Measurements from ENCODE around the gene BAZ2B. TPM values are rescaled to one million over a fixed set of nuclear protein-coding genes. Genes with fewer than 3 reads are reported as not detected.

Gene BAZ2B
- total RNA-seq, 1 experiment from 2014 or later: 54.9 TPM

- no peak overlapping the region for H2BK5ac ChIP-seq (ENCODE audit: insufficient read length, low read length)
- H3K4me1 ChIP-seq (ENCODE audit: insufficient read depth, low read length): no peaks in the 10 kb centered on the region
- no peak overlapping the region for H2BK120ac ChIP-seq (ENCODE audit: low read depth, low read length, poor library complexity, severe bottlenecking)
- no peaks in the 10 kb centered on the region for H3K27me3 Mint-ChIP-seq (ENCODE audit: low read depth)
- no CpG with 5 or more reads among the region's 5 CpGs for WGBS (ENCODE audit: extremely low coverage, insufficient read length, low lambda C conversion rate)
- H3K27ac Mint-ChIP-seq: no peak overlapping the region
- H3K27me3 ChIP-seq (ENCODE audit: insufficient read depth, low read length): no peaks in the 10 kb centered on the region
- H3K9me3 ChIP-seq (ENCODE audit: control insufficient read depth, low read depth, low read length): no peaks in the 10 kb centered on the region
- H3K18ac ChIP-seq (ENCODE audit: insufficient read length, low read depth, low read length): no peak overlapping the region
- no peak overlapping the region for H3K56ac ChIP-seq (ENCODE audit: insufficient read length, low read depth, low read length)
- no peak overlapping the region for H3K27ac ChIP-seq (ENCODE audit: insufficient read length, low read depth, low read length)
- H4K8ac ChIP-seq (replicated peaks; ENCODE audit: insufficient read length, low read depth, low read length): no peak overlapping the region
- H4K91ac ChIP-seq (ENCODE audit: insufficient read length, low read depth, low read length): no peak overlapping the region
- H3K9me3 Mint-ChIP-seq: no peaks in the 10 kb centered on the region
- H3K36me3 Mint-ChIP-seq (ENCODE audit: insufficient read depth in 1 of 3, low read depth in 3 of 3): peaks cover 0 to 6% (median 0%) of the 10 kb centered on the region in 3 experiments; a peak in 1 of 7 replicates
- no peak overlapping the region for H3K4ac ChIP-seq (ENCODE audit: low read depth, low read length)
- H3K4me1 Mint-ChIP-seq: no peaks in the 10 kb centered on the region
- H3K14ac ChIP-seq (ENCODE audit: insufficient read depth, low read length): no peak overlapping the region
- no peak overlapping the region for H2BK20ac ChIP-seq (ENCODE audit: low read depth, low read length, poor library complexity, severe bottlenecking)
- H3K9ac ChIP-seq (ENCODE audit: extremely low read depth, insufficient read length, low read length): no peak overlapping the region
- no peak overlapping the region for H3K4me3 Mint-ChIP-seq
- no peaks in the 10 kb centered on the region for H3K23me2 ChIP-seq (ENCODE audit: insufficient read length, low read depth, low read length, poor library complexity, severe bottlenecking)
- no peak overlapping the region for H2BK15ac ChIP-seq (ENCODE audit: low read depth, low read length)
- no peak overlapping the region for H2AK5ac ChIP-seq (ENCODE audit: insufficient read length, low read length)
- no peaks in the 10 kb centered on the region for H3K79me1 ChIP-seq (ENCODE audit: insufficient read depth, low read depth, low read length, poor library complexity, severe bottlenecking)
- no peak overlapping the region for H2BK12ac ChIP-seq (ENCODE audit: insufficient read length, low read depth, low read length)
- no peak overlapping the region for H2AFZ ChIP-seq (ENCODE audit: low read length)
- no peak overlapping the region for H3K23ac ChIP-seq (ENCODE audit: insufficient read length, low read depth, low read length)
- no peaks in the 10 kb centered on the region for H4K20me1 ChIP-seq (ENCODE audit: control insufficient read depth, insufficient read depth, insufficient read length)
- no peak for DNase-seq
- no peak for TF ChIP-seq CTCF (conservative IDR thresholded peaks at IDR 0.05)
- H3K79me2 ChIP-seq (ENCODE audit: insufficient read depth, low read length): no peaks in the 10 kb centered on the region
- no peak overlapping the region for H4K5ac ChIP-seq (ENCODE audit: insufficient read length, low read depth, low read length)
- H3T11ph ChIP-seq (ENCODE audit: low read length): no peak overlapping the region
- H3K4me2 ChIP-seq (ENCODE audit: insufficient read depth, insufficient read length, low read length): no peak overlapping the region
These were observed 159.6 kb downstream of the BAZ2B start for GRCh38 chr2:159456500-159457426.

All from H9 (cell line).